Cardiac muscle cell (in vitro differentiated cells and primary cell): ENCODE data around the gene MCOLN2. TPM values are rescaled to one million over a fixed set of nuclear protein-coding genes. Genes with fewer than 3 reads are reported as not detected.
A peak's percentile ranks its signal among the peaks of the same experiment; 100 is the strongest.
"Not testable (repeated sequence)": the region's sequence is repeated elsewhere in the genome, so short reads cannot be mapped to it uniquely, and the experiment has no call there.

Experiments used
- DNase-seq, 2 donors: peaks; one replicate each; pipeline versions ENCODE4 v3.0.0 to v3.0.0-alpha.2; 2010 to 2017; ENCODE audit warnings: low read depth in 1 of 2, low spot score in 1 of 2
- H3K27ac ChIP-seq: fragments of 200-600 bp; sonication (generic); 2 replicates; pipeline ENCODE4 v1.5.1; 2016
- H3K27me3 ChIP-seq: fragments of 200-600 bp; sonication (generic); 2 replicates; pipeline ENCODE4 v1.6.0; 2016; ENCODE audit warnings: control low read depth
- H3K36me3 ChIP-seq: fragments of 200-600 bp; sonication (generic); 2 replicates; pipeline ENCODE4 v1.5.1; 2016; ENCODE audit warnings: control low read depth
- H3K4me1 ChIP-seq: fragments of 200-600 bp; sonication (generic); 2 replicates; pipeline ENCODE4 v1.8.1; 2017; ENCODE audit warnings: low read depth, mild to moderate bottlenecking, mixed run types
- H3K4me3 ChIP-seq: fragments of 200-600 bp; sonication (generic); 2 replicates; pipeline ENCODE4 v1.5.1; 2016; ENCODE audit warnings: mild to moderate bottlenecking
- H3K9me3 ChIP-seq: fragments of 200-600 bp; sonication (generic); 2 replicates; pipeline ENCODE4 v1.5.1; 2017; ENCODE audit warnings: low read depth, mild to moderate bottlenecking, control low read depth
- polyA plus RNA-seq: library from polyadenylated mRNA; unstranded; fragments of >200 nt; fragmentation: Nextera tagmentation; extraction: Ambion mirVana; gene quantifications from 2 replicates; pipeline ENCODE4 v1.2.1, GENCODE V29; 2016
- total RNA-seq: library from RNA; depleted of rRNA; stranded (reverse); fragments of >200 nt; gene quantifications from 2 replicates; pipeline ENCODE4 v1.2.3, GENCODE V29; 2016
- TF ChIP-seq, protein P1 (sequence below): IDR thresholded peaks from 2 replicates; pipeline ENCODE4 v1.5.1; 2012; ENCODE audit warnings: low read depth, mild to moderate bottlenecking, low read length

Gene MCOLN2
- total and polyA plus RNA-seq, 2 experiments from 2014 or later, result not detected

DNA sequence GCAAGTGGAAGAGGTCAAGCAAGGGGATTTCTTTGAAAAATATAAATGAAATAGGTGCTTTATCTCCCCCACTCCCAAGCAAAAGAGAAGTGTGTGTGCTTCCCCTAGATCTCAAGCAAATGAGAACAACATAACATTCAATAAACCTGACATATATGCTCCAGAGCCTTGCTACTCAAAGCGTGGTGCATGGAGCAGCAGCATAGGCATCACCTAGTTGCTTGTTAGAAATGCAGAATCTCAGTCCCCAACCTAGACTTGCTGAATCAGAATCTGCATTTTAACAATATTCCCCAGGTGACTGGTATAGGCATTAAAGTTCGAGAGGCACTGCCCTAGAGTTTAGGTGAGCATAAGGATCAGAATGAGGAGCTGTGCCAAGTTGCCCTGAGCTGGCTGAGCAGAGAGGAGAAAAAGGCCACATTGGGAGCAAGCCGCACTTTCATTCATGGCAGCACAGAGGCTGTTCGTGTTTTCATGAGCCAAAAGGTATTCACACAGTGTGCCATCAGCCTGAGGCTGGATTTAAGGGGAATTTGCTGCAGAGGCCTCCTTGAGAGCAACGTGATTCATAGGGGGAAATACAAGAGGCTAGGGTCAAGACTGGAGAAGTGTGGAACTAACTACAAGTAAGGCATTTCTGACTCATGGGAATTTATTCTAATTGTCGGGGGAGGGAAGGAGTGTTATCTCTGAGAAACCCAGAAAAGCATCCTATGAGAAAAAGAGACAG, 89.7 kb downstream of the MCOLN2 start:
- peak in 1 of 2 donors; percentile 47 for DNase-seq
- H3K27me3 ChIP-seq, result no peaks in the 10 kb centered on the region
- no peak overlapping the region for H3K27ac ChIP-seq
- H3K4me1 ChIP-seq, result no peaks in the 10 kb centered on the region
- TF ChIP-seq, protein P1, sequence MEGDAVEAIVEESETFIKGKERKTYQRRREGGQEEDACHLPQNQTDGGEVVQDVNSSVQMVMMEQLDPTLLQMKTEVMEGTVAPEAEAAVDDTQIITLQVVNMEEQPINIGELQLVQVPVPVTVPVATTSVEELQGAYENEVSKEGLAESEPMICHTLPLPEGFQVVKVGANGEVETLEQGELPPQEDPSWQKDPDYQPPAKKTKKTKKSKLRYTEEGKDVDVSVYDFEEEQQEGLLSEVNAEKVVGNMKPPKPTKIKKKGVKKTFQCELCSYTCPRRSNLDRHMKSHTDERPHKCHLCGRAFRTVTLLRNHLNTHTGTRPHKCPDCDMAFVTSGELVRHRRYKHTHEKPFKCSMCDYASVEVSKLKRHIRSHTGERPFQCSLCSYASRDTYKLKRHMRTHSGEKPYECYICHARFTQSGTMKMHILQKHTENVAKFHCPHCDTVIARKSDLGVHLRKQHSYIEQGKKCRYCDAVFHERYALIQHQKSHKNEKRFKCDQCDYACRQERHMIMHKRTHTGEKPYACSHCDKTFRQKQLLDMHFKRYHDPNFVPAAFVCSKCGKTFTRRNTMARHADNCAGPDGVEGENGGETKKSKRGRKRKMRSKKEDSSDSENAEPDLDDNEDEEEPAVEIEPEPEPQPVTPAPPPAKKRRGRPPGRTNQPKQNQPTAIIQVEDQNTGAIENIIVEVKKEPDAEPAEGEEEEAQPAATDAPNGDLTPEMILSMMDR, result no peak
- no peak overlapping the region for H3K4me3 ChIP-seq
- H3K9me3 ChIP-seq, result no peaks in the 10 kb centered on the region
- H3K36me3 ChIP-seq, result no peaks in the 10 kb centered on the region

DNA sequence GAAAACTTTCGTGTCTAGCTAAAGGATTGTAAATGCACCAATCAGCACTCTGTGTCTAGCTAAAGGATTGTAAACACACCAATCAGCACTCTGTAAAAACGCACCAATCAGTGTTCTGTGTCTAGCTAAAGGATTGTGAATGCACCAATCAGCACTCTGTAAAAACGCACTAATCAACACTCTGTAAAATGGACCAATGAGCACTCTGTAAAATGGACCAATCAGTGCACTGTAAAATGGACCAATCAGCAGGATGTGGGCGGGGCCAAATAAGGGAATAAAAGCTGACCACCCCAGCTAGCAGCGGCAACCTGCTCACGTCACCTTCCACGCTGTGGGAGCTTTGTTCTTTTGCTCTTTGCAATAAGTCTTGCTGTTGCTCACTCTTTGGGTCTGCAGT, 94.2 kb downstream of the MCOLN2 start:
- H3K27ac ChIP-seq, H3K4me1 ChIP-seq, H3K27me3 ChIP-seq, H3K36me3 ChIP-seq, H3K4me3 ChIP-seq, H3K9me3 ChIP-seq, DNase-seq: not testable (repeated sequence)

DNA sequence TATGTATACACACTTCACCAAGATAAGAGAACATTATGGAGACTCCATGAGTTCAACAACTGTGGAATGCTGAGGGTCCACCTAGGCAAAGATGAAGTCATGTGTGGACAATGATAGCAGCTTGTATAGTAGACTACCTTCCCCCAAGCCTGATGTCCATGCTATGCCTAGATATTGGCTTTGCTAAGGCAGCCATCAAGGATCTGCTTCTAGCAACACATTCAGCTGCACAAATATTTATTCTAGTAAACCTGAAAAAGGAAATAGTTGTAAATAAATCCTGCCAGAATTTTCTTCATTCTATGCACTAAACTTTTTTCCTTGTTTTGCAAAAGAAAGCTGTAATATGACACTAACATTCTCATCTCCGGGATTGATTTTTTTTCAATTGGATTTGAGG, 96.9 kb downstream of the MCOLN2 start:
- peaks cover 13% of the 10 kb centered on the region for H3K27me3 ChIP-seq
- H3K4me3 ChIP-seq, result no peak overlapping the region
- TF ChIP-seq, protein P1, result no peak
- DNase-seq, result no peak
- no peaks in the 10 kb centered on the region for H3K36me3 ChIP-seq
- no peak overlapping the region for H3K27ac ChIP-seq
- H3K4me1 ChIP-seq, result no peaks in the 10 kb centered on the region
- H3K9me3 ChIP-seq, result no peaks in the 10 kb centered on the region

DNA sequence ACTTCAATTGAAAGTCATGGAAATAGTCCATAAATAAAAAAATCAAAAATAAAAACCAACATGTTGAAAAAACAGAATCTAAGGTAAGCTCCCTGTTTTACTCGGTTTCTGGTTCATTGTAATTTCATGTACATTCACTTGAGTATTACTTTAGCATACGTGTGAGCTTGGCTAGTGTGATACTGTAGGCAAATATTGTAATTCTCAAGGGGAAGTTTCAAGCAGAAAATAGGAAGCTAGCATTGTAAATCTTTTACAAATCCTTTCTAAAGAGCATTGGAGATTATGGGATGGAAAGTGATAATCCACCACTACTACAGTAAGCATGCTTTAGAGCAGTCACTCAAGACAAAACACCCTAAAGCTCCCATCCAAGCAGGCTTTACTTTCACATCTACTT, 100.6 kb downstream of the MCOLN2 start:
- Histone ChIP-seq H3K36me3 (no peaks in the 10 kb centered on the region), H3K9me3 (no peaks in the 10 kb centered on the region), H3K4me3 (no peak overlapping the region), H3K4me1 (peaks cover 4% of the 10 kb centered on the region), H3K27ac (no peak overlapping the region), H3K27me3 (peaks cover 32% of the 10 kb centered on the region)
- TF ChIP-seq, protein P1, result no peak
- no peak for DNase-seq

DNA sequence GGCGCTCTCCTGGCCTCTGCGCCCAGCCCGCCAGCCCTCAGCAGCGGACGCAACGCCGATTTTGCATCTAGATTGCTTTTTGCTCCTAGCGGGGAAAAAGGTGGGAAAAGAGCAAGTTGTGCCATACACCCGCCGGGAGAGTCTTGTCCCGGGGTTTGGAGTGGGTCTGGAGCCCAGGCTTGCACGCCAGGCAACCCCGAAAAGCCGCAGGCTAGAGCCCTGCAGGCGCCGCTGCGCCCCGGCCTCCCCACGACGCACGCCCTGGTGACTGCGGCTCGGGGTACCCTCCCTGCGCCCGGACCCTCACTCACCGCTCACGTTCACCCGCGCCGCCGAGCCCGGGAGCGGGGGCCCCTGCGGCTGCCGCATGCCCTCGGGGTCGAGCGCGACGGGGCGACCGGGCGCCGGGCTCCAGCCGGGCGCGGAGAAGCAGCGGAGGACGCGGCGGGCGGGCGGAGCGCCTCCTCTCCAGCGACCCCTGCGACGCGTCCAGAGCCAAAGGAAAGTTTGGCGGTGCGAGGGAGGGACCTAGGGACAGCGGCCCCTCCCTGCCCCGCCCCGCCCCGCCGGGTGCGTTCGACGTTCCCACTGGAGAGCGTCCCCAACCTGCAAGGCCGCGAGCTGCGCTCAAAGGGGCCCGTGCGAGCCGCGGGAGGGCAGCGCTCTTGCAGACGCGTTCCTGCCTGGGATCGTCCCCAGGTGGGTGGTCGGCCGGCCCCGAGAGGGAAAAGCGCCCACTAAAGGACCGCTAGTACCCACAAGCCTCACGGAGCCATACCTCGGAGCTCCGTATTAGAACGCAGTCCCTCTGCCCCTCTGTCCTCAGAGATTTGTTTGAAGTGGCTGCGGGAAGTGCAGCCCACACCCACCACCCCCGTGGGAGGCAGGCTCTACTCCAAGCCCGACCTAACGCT, 104.0 kb downstream of the MCOLN2 start, which contains the start of gene LPAR3:
TSS of gene LPAR3 (minus strand) at position 502 of the 914 bp plus-strand sequence. CDS start 27,086 bp downstream, outside the sequence.
- peak in 1 of 2 donors; percentile 87 for DNase-seq
- TF ChIP-seq, protein P1, result no peak

More for the DNA sequence above, 104.0 kb downstream of the MCOLN2 start, which contains the start of gene LPAR3:
- H3K4me1 ChIP-seq, result peaks cover 4% of the 10 kb centered on the region
- peak within 1 kb of the TSS; percentile 46 for H3K4me3 ChIP-seq
- no peaks in the 10 kb centered on the region for H3K9me3 ChIP-seq
- H3K27me3 ChIP-seq, result peaks cover 32% of the 10 kb centered on the region
- H3K36me3 ChIP-seq, result no peaks in the 10 kb centered on the region
- no peak within 1 kb of the TSS for H3K27ac ChIP-seq
